AG09309 (cell line): ENCODE measurements around the gene TMCO4.

Source experiments
- DNase-seq: peaks from one replicate; pipeline ENCODE4 v3.0.0-alpha.2; 2010; ENCODE audit warnings: low read depth
- H3K4me3 ChIP-seq: 2 replicates; pipeline ENCODE4 v1.5.1; 2011; ENCODE audit warnings: mild to moderate bottlenecking, low read depth, low read length, moderate library complexity; ENCODE audit not compliant: control insufficient read depth
- TF ChIP-seq, protein P1 (sequence below): IDR thresholded peaks from 2 replicates; pipeline ENCODE4 v1.5.1; 2011; ENCODE audit warnings: mild to moderate bottlenecking, low read depth, low read length, inconsistent platforms; ENCODE audit not compliant: insufficient read depth, control insufficient read depth; ENCODE audit errors: missing control alignments

Gene TMCO4

DNA sequence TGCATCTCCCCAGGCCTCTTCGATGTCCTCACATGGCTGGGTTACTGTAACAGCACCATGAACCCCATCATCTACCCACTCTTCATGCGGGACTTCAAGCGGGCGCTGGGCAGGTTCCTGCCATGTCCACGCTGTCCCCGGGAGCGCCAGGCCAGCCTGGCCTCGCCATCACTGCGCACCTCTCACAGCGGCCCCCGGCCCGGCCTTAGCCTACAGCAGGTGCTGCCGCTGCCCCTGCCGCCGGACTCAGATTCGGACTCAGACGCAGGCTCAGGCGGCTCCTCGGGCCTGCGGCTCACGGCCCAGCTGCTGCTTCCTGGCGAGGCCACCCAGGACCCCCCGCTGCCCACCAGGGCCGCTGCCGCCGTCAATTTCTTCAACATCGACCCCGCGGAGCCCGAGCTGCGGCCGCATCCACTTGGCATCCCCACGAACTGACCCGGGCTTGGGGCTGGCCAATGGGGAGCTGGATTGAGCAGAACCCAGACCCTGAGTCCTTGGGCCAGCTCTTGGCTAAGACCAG is 120.7 kb downstream of the TMCO4 start:
- TF ChIP-seq, protein P1, sequence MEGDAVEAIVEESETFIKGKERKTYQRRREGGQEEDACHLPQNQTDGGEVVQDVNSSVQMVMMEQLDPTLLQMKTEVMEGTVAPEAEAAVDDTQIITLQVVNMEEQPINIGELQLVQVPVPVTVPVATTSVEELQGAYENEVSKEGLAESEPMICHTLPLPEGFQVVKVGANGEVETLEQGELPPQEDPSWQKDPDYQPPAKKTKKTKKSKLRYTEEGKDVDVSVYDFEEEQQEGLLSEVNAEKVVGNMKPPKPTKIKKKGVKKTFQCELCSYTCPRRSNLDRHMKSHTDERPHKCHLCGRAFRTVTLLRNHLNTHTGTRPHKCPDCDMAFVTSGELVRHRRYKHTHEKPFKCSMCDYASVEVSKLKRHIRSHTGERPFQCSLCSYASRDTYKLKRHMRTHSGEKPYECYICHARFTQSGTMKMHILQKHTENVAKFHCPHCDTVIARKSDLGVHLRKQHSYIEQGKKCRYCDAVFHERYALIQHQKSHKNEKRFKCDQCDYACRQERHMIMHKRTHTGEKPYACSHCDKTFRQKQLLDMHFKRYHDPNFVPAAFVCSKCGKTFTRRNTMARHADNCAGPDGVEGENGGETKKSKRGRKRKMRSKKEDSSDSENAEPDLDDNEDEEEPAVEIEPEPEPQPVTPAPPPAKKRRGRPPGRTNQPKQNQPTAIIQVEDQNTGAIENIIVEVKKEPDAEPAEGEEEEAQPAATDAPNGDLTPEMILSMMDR, result no peak
- DNase-seq, result no peak
- no peak overlapping the region for H3K4me3 ChIP-seq

DNA sequence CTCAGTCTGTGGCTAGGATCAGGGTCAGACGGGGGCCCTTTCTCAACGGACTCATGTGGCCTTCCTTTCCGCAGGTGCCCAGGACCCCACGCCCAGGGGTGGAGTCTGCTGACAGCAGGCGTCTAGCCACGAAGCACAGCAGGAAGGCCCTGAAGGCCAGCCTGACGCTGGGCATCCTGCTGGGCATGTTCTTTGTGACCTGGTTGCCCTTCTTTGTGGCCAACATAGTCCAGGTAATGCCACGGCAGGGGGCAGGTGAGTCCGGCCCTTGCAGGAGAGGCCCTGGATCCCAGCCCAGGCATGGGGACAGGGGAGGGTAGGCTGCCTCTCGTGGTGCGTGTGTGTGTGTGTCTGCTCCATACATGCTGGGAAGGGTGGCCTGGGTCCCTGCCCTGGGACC is 121.2 kb downstream of the TMCO4 start:
- TF ChIP-seq, protein P1, result no peak
- no peak for DNase-seq
- H3K4me3 ChIP-seq, result no peak overlapping the region

DNA sequence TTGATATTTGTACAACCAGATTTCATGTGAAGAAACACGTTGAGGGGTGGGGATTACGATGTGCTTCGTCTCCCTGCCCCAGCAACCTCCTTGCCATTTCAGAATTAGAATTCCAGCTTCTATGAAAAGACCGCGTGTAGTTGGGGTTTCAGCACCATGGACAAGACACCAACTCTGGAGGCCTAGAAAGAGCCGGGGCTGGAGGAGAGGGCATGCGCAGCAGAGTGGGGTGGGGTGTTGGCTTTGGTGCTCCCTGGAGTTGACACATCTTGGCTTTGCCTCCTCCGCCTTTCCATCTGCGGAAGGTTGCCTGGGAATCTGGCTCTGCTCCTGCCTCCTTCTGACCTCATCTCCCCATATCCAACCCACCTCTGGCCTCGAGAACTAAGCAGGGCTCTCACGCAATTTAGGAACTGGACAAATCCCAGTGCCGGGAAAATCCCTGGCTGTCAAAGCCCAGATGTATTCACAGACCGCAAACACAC is 123.2 kb downstream of the TMCO4 start:
- peak; percentile 63 for DNase-seq
- TF ChIP-seq, protein P1, result no peak
- no peak overlapping the region for H3K4me3 ChIP-seq

DNA sequence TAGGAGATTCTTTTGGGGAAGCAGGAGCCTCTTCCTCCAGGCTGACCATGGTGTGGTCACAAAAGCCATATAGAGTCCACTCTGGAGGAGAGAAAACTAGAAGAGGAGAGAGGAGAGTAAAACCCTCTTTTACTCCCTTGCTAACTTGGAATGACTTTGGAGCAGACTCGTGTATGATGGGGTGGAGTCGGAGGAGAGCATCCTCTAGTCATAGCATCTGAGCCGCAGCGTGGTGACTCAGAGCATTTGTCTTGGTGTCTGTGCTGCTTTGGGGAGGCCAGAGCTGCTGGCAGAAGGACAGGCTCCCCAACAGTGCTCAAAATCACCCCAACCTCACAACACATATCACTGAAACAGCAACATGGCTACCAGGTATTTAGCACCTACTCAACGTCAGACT is 123.9 kb downstream of the TMCO4 start:
- H3K4me3 ChIP-seq, result no peak overlapping the region
- TF ChIP-seq, protein P1, result no peak
- DNase-seq, result no peak

DNA sequence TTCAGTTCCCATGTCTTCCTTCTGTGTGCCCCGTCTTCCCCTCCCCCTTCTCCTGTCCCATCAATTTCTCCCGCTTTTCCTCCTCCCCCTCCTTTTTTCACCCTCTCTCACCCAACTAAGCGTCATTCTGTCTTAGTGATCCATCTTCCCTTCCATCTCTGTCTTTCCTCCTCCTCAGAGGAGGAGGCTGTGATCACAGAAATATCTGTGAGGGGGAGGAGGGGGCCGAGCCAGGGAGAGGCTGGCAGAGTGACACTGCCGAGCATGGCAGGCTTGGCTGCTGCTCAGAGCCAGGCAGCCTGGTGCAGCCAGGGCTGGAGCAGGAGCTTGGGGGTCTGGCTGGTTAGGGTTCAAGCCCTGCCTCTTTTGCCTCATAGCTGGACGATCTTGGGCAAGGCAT is 127.5 kb downstream of the TMCO4 start:
- no peak for DNase-seq
- H3K4me3 ChIP-seq, result no peak overlapping the region
- TF ChIP-seq, protein P1, result no peak

DNA sequence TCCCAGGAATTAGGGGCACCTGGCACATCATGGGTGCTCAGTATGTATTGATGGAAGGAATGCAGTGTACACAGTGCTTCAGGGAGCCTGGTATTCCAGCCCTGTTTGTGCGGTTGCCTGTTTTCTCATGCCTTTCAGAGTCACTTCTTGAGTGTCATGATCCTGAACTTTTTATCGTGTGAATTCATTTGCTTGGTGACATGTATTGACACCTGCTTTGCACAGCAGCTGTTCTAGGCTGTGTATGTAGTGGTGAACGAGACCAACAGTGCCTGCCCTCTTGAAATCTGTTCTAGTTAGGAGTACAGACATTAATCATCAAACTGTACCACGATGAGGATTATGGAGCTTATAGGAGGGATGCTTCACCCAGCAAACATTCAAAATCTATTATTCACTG is 128.9 kb downstream of the TMCO4 start:
- no peak overlapping the region for H3K4me3 ChIP-seq
- DNase-seq, result no peak
- TF ChIP-seq, protein P1, result no peak

DNA sequence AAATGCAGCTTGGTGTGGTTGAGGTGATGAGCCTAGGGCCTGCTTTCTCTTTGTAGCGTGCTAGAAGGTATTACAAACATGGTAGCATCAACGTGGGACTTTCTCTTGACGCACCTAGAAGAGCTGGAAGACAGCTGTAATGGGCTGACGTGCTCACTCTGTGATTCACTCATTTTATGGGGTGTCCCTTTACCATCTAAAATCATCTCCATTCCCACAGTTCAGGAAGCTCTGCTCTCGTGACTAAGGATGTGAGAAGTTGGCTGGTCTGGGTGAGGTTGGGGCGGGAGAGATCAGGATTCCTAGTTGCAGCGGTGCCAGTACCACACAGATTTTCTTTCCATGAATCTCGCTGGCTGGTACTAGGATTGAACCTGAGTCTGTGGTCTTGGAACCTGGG is 130.8 kb downstream of the TMCO4 start:
- TF ChIP-seq, protein P1, result no peak
- DNase-seq, result no peak
- no peak overlapping the region for H3K4me3 ChIP-seq
